ENCODE data around the gene SLC9A3.
A peak's percentile ranks its signal among the peaks of the same experiment; 100 is the strongest.

SLC9A3 gene

DNA sequence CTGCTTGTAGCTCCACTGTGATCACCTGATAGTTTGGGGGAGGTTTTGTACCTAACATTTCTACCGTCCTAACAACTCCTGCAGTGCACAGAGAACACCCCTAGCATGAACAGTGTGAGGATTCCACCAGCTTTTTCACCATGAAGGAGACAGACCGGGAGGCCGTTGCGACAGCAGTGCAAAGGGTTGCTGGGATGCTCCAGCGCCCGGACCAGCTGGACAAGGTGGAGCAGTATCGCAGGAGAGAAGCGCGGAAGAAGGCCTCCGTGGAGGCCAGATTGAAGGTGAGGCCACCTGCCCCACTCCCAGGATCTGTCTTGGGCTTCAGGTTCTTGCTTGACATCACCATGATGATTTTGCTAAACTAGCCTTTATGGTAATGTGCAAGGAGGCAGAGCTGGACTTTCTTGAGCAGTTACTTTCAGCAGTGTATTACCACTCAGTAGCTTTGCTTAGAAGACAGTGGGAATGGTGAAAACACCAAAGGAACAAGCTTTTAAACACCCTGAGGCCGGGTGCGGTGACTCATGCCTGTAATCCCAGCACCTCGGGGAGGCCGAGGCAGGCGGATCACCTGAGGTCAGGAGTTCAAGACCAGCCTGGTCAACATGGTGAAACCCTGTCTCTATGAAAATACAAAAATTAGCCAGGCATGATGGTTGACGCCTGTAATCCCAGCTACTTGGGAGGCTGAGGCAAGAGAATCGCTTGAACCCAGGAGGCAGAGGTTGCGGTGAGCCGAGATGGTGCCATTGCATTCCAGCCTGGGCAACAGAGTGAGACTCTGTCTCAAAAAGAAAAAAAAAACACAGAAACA, 78.0 kb downstream of the SLC9A3 start:
- no peak for DNase-seq (ENCODE audit: extremely low spot score)
- ChIA-PET POLR2A (interaction anchor here (1.1 to 2.9 kb wide), 2 partner anchors 24 to 26 kb away, joined by 4 to 14 read pairs; no protein-coding TSS in a partner anchor), CTCF (interaction anchor here (0.6 to 2.2 kb wide), 16 partner anchors 9 to 719 kb away, joined by 3 to 18 read pairs (median 4); no protein-coding TSS in a partner anchor)
- no peak for TF ChIP-seq FOXA1 (IDR thresholded peaks at IDR 0.05)
- TF ChIP-seq CTBP1 (IDR thresholded peaks at IDR 0.05; ENCODE audit: borderline replicate concordance): no peak
- TF ChIP-seq NFRKB (IDR thresholded peaks at IDR 0.05): no peak
- no peak for TF ChIP-seq SP1 (IDR thresholded peaks at IDR 0.05)
- TF ChIP-seq, protein P1, sequence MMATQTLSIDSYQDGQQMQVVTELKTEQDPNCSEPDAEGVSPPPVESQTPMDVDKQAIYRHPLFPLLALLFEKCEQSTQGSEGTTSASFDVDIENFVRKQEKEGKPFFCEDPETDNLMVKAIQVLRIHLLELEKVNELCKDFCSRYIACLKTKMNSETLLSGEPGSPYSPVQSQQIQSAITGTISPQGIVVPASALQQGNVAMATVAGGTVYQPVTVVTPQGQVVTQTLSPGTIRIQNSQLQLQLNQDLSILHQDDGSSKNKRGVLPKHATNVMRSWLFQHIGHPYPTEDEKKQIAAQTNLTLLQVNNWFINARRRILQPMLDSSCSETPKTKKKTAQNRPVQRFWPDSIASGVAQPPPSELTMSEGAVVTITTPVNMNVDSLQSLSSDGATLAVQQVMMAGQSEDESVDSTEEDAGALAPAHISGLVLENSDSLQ (IDR thresholded peaks at IDR 0.05): no peak
- TF ChIP-seq BHLHE40 (IDR thresholded peaks at IDR 0.05; ENCODE audit: borderline replicate concordance): no peak
- no peak for TF ChIP-seq LEF1 (IDR thresholded peaks at IDR 0.05; ENCODE audit: borderline replicate concordance)

DNA sequence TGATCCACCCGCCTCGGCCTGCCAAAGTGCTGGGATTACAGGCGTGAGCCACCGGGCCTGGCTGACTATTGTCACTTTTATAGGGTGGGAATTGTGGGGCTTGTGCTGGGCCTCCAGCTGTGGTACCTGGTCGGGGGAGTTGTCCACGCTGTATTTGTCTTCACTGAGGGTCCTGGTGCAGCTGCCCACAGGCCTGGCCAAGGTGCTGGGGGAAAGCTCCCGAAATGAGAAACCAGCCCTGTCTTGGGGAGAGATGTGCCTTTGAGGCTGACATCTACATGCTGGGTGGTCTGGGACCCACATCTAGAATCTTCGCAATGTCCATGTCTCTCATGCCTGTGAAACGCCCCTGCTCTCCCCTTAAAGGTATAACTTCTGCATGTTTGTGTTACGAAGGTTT, 78.7 kb downstream of the SLC9A3 start:
- ChIA-PET POLR2A (interaction anchor here (2.9 kb wide), 1 partner anchor 27 kb away, joined by 14 read pairs; no protein-coding TSS in a partner anchor), CTCF (interaction anchor here (0.6 to 2.2 kb wide), 6 partner anchors 11 to 720 kb away, joined by 3 to 18 read pairs (median 5); no protein-coding TSS in a partner anchor)
- DNase-seq (ENCODE audit: extremely low spot score): no peak
- TF ChIP-seq ZNF384 (IDR thresholded peaks at IDR 0.05) (no peak), NFRKB (IDR thresholded peaks at IDR 0.05) (no peak), FOXK2 (IDR thresholded peaks at IDR 0.05) (no peak), SUZ12 (IDR thresholded peaks at IDR 0.05) (no peak), L3MBTL2 (conservative IDR thresholded peaks at IDR 0.05) (no peak), FOXA1 (IDR thresholded peaks at IDR 0.05) (no peak), HDGF (IDR thresholded peaks at IDR 0.05; ENCODE audit: borderline replicate concordance) (no peak), ARNT (IDR thresholded peaks at IDR 0.05) (no peak), SP1 (IDR thresholded peaks at IDR 0.05) (no peak), FOXM1 (IDR thresholded peaks at IDR 0.05; ENCODE audit: borderline replicate concordance) (no peak), CTBP1 (IDR thresholded peaks at IDR 0.05; ENCODE audit: borderline replicate concordance) (no peak)
- TF ChIP-seq, protein P1 (IDR thresholded peaks at IDR 0.05): no peak

DNA sequence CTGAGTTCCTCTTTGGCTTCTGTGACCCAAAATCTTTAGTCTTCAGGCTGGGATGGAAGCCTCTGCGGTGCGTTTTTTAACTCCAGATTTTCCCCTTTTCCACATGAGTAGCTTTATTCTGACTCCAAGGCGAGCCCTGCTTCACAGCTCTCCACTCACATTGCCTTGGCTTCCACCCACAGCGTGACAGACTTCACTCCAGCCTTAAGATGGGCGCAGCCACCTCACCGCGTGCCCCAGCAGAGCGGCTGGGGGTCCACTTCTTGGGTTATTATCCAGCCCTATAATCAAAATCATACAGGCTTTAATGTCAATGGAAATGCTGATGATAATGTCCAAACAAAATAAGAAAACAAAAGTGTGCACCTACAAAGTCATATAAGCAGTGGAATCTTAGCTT, 80.0 kb downstream of the SLC9A3 start:
- CTCF ChIA-PET: no interaction called here
- no peak for TF ChIP-seq FOXK2 (IDR thresholded peaks at IDR 0.05)
- no peak for TF ChIP-seq ARNT (IDR thresholded peaks at IDR 0.05)
- no peak for TF ChIP-seq TARDBP (IDR thresholded peaks at IDR 0.05)
- no peak for TF ChIP-seq SP1 (IDR thresholded peaks at IDR 0.05)
- no peak for TF ChIP-seq FOXA1 (IDR thresholded peaks at IDR 0.05)
- TF ChIP-seq NFRKB (IDR thresholded peaks at IDR 0.05): no peak
- TF ChIP-seq, protein P1 (IDR thresholded peaks at IDR 0.05): no peak
- no peak for TF ChIP-seq CTBP1 (IDR thresholded peaks at IDR 0.05; ENCODE audit: borderline replicate concordance)
- TF ChIP-seq L3MBTL2 (conservative IDR thresholded peaks at IDR 0.05): no peak
- TF ChIP-seq BHLHE40 (IDR thresholded peaks at IDR 0.05; ENCODE audit: borderline replicate concordance): no peak
- no peak for TF ChIP-seq HDGF (IDR thresholded peaks at IDR 0.05; ENCODE audit: borderline replicate concordance)
- TF ChIP-seq ELF4 (IDR thresholded peaks at IDR 0.05): no peak
- no peak for TF ChIP-seq FOXM1 (IDR thresholded peaks at IDR 0.05; ENCODE audit: borderline replicate concordance)
- TF ChIP-seq SUZ12 (IDR thresholded peaks at IDR 0.05): no peak
- TF ChIP-seq LEF1 (IDR thresholded peaks at IDR 0.05; ENCODE audit: borderline replicate concordance): no peak
- no peak for TF ChIP-seq ZNF384 (IDR thresholded peaks at IDR 0.05)
- POLR2A ChIA-PET: no interaction called here
- no peak for DNase-seq (ENCODE audit: extremely low spot score)

DNA sequence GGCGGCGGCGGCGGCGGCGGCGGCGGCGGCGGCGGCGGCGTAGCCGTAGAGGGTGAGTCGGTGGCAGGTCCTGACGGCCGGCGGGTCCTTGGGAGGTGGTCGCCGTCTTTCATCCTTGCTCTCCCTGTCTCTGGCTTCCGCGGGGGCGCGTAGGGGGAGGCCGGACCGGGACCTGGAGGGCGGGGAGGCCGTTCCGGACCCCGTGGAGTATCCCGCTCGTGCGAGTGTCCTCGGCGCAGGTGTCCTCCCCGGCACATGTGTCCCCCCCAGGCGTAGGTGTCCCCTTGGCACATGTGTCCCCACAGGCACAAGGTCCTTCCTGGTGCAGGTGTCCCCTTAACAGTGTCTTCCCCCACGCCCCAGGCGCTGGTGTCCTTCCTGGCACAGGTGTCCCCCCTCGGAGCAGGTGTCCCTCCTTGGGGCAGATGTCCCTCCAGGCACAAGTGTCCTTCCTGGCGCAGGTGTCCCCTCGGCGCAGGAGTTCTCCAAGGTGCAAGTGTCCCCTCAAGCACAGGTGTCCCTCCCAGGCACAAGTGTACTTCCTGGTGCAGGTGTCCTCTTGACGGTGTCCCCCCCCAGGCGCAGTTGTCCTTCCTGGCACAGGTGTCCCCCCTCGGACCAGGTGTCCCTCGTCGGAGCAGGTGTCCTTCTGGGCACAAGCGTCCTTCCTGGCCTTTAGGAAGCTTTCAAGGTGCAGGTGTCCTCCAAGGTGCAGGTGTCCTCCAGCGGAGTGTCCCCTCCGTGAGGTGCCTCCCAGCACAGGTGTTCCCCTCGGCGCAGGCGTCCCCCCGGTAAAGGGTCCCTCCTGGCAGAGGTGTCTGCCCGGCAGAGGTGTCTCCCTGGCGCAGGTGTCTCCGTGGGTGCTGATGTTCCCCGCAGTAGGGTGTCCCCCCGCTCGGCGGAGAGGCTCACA, 80.8 kb downstream of the SLC9A3 start:
- TF ChIP-seq FOXM1 (IDR thresholded peaks at IDR 0.05; ENCODE audit: borderline replicate concordance) (no peak), TARDBP (IDR thresholded peaks at IDR 0.05) (no peak), SUZ12 (IDR thresholded peaks at IDR 0.05) (no peak), NFRKB (IDR thresholded peaks at IDR 0.05) (no peak), HDGF (IDR thresholded peaks at IDR 0.05; ENCODE audit: borderline replicate concordance) (no peak), ZNF384 (IDR thresholded peaks at IDR 0.05) (no peak), BHLHE40 (IDR thresholded peaks at IDR 0.05; ENCODE audit: borderline replicate concordance) (no peak), FOXK2 (IDR thresholded peaks at IDR 0.05) (no peak)
- peak; percentile 49 for DNase-seq (ENCODE audit: extremely low spot score)
- ChIA-PET POLR2A (interaction anchor here (1.0 to 1.9 kb wide), 2 partner anchors 29 to 169 kb away, joined by 3 to 13 read pairs; no protein-coding TSS in a partner anchor), CTCF (no interaction called here)
